HG03342 (cell line): Measurements from ENCODE around the gene IL23A.

ENCODE experiments used
- ATAC-seq: cut with Tn5 transposase; IDR thresholded peaks from one replicate; pipeline ENCODE4 v1.9.1; 2021; ENCODE audit warnings: mild to moderate bottlenecking, moderate library complexity; ENCODE audit not compliant: unreplicated experiment

The IL23A gene

GRCh38 chr12:56359851-56360767, 21.4 kb downstream of the IL23A start, which contains the start of gene STAT2:
Gene STAT2, minus strand, starts transcription at chr12:56360107. Its CDS starts 3,536 bp downstream, at chr12:56356571.
- ATAC-seq = peak; percentile 93

DNA sequence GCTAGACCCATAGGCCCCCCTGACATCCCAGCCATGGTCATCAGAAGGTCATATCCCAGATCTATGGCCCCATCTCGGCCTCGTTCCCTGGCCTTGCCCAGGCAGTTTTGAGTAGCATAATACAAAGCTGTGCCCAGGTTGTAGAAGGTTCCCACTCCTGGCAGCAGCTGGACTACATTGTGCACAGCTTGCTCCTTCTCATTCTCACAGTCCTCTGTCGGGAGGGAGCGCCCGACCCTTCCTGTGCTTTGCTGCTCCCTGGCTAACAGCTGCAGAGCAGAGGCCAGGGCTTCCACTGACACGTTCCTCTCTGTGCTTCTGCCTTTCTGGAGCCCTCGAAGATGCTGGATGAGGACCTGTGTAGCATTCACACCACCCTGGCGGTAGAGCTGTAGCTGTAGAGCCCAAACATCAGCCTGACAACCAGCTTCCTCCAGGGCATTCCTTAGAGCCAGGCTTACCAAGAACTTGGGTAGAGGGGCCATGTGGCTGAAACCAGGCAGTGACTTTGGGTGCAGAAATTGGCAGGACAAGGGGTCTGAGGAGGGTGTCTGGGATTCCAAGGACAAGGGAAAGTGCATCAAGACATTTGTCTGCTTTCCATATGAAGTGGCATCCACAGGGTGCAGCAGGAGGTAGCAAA, 22.9 kb downstream of the IL23A start:
- no peak for ATAC-seq

DNA sequence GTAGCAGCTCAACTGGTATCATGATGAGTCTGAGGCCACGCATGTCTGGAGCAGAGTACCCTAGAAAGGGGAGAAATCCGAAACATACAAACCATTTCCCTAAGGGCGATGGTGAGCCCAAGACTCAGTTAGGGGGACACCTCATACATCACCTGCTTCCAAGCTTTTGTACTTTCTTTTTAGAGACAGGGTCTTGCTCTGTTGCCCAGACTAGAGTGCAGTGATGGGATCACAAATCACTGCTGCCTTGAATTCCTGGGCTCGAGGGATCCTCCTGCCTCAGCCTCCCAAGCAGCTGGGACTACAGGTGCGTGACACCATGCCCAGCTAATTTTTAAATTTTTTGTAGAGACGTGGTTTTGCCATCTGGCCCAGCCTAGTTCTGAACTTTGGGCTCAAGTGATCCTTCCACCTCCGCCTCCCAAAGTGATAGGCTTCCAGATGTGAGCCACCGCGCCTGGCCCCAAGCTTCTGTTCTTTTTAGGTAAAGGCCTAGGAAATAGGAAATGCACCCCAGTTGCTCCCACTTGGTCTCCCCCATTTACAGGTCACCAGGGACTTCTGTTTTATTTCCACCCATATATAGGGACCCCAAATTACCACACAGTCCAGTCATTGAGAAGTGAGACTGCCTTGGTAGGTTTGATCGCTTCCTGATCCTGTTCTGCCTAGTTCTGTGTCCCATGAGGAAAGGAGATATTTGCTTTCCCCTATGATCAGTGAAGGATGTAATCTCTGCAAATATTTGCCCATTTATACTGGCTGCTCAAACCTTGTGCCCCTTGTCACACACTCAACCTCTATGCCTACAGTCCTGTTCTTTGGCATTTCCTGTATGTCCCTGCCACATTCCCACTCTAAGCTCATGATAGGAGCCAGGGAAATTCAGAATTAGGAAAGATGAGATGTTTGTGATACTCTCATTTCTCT, 23.7 kb downstream of the IL23A start, which contains the start of gene APOF:
Gene APOF, minus strand, starts transcription at position 728 of the 930 bp plus-strand sequence. Its CDS starts 112 bp downstream, at position 616.
- no peak for ATAC-seq

- ATAC-seq = no peak
Measured at GRCh38 chr12:56366948-56367347, 28.3 kb downstream of the IL23A start.

DNA sequence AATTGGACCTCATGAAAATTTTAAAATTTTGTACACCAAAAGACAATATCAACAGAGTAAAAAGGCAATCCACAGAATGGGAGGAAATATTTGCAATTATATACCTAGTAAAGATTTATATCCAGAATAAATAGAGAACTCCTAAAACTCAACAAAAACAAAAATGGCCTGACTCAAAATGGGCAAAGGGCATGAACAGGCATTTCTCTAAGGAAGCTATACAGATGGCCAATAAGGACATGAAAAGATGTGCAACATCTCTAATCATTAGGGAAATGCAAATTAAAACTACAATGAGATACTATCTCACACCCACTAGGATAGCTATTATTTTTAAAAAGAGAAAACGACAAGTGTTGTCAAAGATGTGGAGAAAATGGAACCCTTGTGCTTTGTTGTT, 34.8 kb downstream of the IL23A start:
- ATAC-seq = no peak

DNA sequence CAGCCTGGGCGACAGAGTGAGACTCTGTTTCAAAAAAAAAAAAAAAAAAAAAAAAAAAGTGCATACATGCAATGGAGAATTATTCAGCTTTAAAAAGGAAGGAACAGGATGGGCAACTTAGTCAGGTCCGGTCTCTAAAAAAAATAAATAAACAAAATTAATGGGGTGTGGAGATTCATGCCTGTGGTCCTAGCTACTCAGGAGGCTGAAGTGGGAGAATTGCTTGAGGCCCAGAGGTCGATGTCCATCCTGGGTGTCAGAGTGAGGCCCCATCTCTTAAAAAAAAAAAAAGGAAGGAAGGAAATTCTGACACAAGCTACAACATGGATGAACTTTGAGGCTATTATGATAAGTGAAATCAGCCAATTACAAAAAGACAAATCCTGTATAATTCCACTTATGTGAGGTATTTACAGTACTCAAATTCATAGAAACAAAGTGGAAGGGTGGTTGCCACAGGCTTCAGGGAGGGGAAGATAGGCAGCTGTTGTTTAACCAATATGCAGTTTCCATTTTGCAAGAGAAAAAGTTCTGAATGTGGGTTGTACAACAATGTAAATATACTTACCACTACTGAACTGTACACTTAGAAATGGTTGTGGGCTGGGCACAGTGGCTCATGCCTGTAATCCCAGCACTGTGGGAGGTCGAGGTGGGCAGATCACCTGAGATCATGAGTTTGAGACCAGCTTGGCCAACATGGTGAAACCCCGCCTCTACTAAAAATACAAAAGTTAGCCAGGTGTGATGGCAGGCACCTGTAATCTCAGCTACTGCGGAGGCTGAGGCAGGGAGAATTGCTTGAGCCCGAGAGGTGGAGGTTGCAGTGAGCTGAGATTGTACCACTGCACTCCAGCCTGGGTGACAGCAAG, 36.3 kb downstream of the IL23A start:
- no peak for ATAC-seq

DNA sequence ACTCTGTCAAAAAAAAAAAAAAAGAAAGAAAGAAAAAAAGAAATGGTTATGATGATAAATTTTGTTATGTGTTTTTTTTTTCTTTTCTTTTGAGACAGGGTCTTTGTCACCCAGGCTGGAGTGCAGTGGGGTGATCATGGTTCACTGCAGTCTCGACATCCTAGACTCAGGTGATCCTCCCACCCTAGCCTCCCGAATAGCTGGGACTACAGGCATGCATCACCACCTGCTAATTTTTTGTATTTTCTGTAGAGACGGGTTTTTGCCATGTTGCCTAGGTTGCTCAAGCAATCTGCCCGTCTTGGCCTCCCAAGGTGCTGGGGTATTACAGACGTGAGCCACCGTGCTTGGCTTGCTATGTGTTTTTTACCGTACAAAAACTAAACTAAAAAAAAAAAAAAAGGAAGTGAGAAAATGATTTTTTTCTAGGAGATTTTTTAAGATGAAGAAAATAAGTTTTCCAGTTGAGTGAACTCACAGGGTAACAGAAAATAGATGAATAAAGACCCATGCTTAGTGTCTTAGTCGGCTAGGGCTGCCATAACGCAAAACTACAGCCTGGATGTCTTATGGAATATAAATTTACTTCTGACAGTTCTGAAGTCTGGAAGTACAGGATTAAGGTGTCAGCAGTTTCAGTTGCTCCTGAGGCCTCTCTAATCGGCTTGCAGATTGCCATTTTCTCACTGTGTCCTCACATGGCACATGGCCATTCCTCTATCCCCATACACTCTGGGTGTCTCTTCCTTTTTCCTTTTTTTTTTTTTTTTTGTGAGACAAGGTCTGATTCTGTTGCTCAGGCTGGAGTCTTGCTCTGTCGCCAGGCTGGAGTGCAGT, 37.1 kb downstream of the IL23A start:
- ATAC-seq = no peak

GRCh38 chr12:56377310-56377988, 38.8 kb downstream of the IL23A start:
- no peak for ATAC-seq

DNA sequence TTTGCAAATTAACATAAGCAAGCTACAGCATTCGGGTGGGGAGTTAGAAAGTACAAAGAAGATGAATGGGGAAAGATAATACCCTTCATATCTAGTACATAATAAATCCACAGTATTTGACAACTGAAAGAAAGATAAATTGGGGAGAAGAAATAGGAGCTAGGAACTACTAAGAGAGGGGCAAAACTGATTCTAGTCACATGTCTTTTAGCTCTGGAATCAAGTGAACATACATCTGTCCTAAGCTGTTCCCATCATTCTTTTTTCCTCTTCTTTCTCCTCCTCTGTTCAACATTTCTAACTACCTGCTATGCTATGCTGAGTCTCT, 39.3 kb downstream of the IL23A start:
- ATAC-seq = no peak

GRCh38 chr12:56382611-56383010, 43.9 kb downstream of the IL23A start:
- ATAC-seq = no peak

DNA sequence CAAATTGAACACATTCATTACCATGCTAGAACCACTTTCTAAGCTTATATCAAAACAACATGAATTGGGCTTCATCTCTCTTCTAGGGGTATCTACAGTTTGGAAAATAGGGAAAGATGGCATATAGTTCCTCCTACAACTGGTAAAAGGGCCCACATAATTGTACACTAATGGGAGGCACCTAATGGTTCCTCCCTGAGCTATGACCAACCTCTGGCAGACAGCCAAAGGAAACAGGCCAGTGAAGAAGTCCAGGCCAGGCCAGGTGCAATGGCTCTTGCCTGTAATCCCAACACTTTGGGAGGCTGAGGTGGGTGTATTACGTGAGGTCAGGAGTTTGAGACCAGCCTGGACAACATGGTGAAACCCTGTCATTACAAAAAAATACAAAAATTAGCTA, 47.2 kb downstream of the IL23A start:
- ATAC-seq = no peak

- no peak for ATAC-seq
Measured at GRCh38 chr12:56387152-56387736, 48.6 kb downstream of the IL23A start.

GRCh38 chr12:56389412-56389811, 50.7 kb downstream of the IL23A start:
- no peak for ATAC-seq
